ENCODE results near the gene NOL11. TPM values are rescaled to one million over a fixed set of nuclear protein-coding genes. Genes with fewer than 3 reads are reported as not detected.

Gene NOL11
- total RNA-seq, 1 experiment from 2014 or later, result 66.4 TPM

- no peak overlapping the region for H3K4me3 Mint-ChIP-seq
- peaks cover 43% of the 10 kb centered on the region for H3K36me3 Mint-ChIP-seq
- 0 out of 2 replicates have a peak overlapping the region, but pooled peaks have one; percentile 67 for H3K27ac Mint-ChIP-seq
- no peak for TF ChIP-seq USF2 (CRISPR knock-in tag; IDR thresholded peaks at IDR 0.05)
- TF ChIP-seq EMX1 (CRISPR knock-in tag; IDR thresholded peaks at IDR 0.05), result no peak
- TF ChIP-seq NR1H2 (CRISPR knock-in tag; IDR thresholded peaks at IDR 0.05), result no peak
- no peak for TF ChIP-seq FOXJ3 (CRISPR knock-in tag; IDR thresholded peaks at IDR 0.05; ENCODE audit: borderline replicate concordance)
- TF ChIP-seq ESRRA (CRISPR knock-in tag; IDR thresholded peaks at IDR 0.05; ENCODE audit: borderline replicate concordance), result no peak
- no peak for TF ChIP-seq NR3C1 (CRISPR knock-in tag; conservative IDR thresholded peaks at IDR 0.05; ENCODE audit: low read depth)
- H3K4me1 Mint-ChIP-seq, result peaks cover 18% of the 10 kb centered on the region
- ATAC-seq (no peak), DNase-seq (ENCODE audit: low spot score) (no peak)
- ChIA-PET POLR2A (no interaction called here), CTCF (no interaction called here)
- H3K9me3 Mint-ChIP-seq, result no peaks in the 10 kb centered on the region
- no peaks in the 10 kb centered on the region for H3K27me3 Mint-ChIP-seq (ENCODE audit: low read depth)
These were observed 29.2 kb downstream of the NOL11 start for GRCh38 chr17:67746704-67747571.

GRCh38 chr17:67747681-67748235 is 30.0 kb downstream of the NOL11 start:
- ATAC-seq (no peak), DNase-seq (ENCODE audit: low spot score) (no peak)
- ChIA-PET CTCF (interaction anchor here (0.6 to 1.2 kb wide), 3 partner anchors 53 to 373 kb away, joined by 3 to 4 read pairs (median 4); no protein-coding TSS in a partner anchor), POLR2A (no interaction called here)
- Mint-ChIP-seq H3K27ac (0 out of 2 replicates have a peak overlapping the region, but pooled peaks have one; percentile 67), H3K27me3 (ENCODE audit: low read depth) (no peaks in the 10 kb centered on the region), H3K4me3 (no peak overlapping the region), H3K36me3 (peaks cover 36% of the 10 kb centered on the region), H3K4me1 (peaks cover 25% of the 10 kb centered on the region), H3K9me3 (no peaks in the 10 kb centered on the region)
- TF ChIP-seq CTCF (IDR thresholded peaks at IDR 0.05) (no peak), E2F5 (CRISPR knock-in tag; IDR thresholded peaks at IDR 0.05) (no peak), AR (CRISPR knock-in tag; IDR thresholded peaks at IDR 0.05) (no peak), ATF2 (CRISPR knock-in tag; IDR thresholded peaks at IDR 0.05; ENCODE audit: borderline replicate concordance, low read depth) (no peak), TCF7 (CRISPR knock-in tag; IDR thresholded peaks at IDR 0.05; ENCODE audit: low read depth) (no peak), ELF4 (CRISPR knock-in tag; IDR thresholded peaks at IDR 0.05; ENCODE audit: low read depth) (no peak), PREB (CRISPR knock-in tag; IDR thresholded peaks at IDR 0.05; ENCODE audit: borderline replicate concordance) (no peak), E2F1 (CRISPR knock-in tag; IDR thresholded peaks at IDR 0.05) (no peak), MAX (CRISPR knock-in tag; IDR thresholded peaks at IDR 0.05) (no peak), ATF3 (CRISPR knock-in tag; conservative IDR thresholded peaks at IDR 0.05) (no peak), ATF1 (CRISPR knock-in tag; IDR thresholded peaks at IDR 0.05) (no peak), FOXP4 (CRISPR knock-in tag; IDR thresholded peaks at IDR 0.05) (no peak), ZNF317 (CRISPR knock-in tag; IDR thresholded peaks at IDR 0.05; ENCODE audit: borderline replicate concordance, low read depth) (no peak)

Data from WTC11 (cell line).